Measurements from ENCODE around the gene ACAD11.

DNA sequence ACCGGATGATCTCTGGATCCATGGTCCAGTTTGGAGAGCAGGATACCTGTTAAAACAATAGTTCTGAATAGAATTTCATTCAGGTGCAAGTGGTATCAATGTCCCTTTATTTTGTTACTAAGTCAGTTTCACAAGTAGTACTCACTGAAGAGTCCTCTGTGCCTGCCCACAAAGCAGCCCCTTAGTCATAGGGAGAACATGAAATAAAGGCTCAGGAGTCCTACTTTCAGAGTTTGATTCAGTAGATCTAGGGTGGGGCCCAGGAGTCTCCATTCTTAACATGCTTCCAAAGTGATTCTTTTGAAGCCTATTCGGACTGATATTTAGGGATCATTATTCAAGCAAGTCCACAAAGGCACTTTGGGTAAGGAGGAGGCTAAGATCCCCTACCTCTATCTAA, 142.3 kb downstream of the ACAD11 start:
- no peak for TF ChIP-seq POLR2A (IDR thresholded peaks at IDR 0.05)
- TF ChIP-seq, protein P1, sequence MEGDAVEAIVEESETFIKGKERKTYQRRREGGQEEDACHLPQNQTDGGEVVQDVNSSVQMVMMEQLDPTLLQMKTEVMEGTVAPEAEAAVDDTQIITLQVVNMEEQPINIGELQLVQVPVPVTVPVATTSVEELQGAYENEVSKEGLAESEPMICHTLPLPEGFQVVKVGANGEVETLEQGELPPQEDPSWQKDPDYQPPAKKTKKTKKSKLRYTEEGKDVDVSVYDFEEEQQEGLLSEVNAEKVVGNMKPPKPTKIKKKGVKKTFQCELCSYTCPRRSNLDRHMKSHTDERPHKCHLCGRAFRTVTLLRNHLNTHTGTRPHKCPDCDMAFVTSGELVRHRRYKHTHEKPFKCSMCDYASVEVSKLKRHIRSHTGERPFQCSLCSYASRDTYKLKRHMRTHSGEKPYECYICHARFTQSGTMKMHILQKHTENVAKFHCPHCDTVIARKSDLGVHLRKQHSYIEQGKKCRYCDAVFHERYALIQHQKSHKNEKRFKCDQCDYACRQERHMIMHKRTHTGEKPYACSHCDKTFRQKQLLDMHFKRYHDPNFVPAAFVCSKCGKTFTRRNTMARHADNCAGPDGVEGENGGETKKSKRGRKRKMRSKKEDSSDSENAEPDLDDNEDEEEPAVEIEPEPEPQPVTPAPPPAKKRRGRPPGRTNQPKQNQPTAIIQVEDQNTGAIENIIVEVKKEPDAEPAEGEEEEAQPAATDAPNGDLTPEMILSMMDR (IDR thresholded peaks at IDR 0.05), result no peak
